Endothelial cell of umbilical vein (primary cell): ENCODE measurements around the gene NQO1. TPM values are rescaled to one million over a fixed set of nuclear protein-coding genes. Genes with fewer than 3 reads are reported as not detected.

Source experiments
- BruUV-seq: library from RNA; stranded (reverse); fragments of 400-500 nt; replicated peaks from 2 replicates; lab custom pipeline; 2021; lab: Mats Ljungman, UMichigan
- CTCF ChIA-PET: fragments of 300-600, 350-600 bp; sonication (Branson Sonifier 250); formaldehyde crosslinking; loops from one replicate; lab custom pipeline; 2021; ENCODE audit warnings: antibody characterized with exemption, inconsistent platforms; lab: Charles Lee
- POLR2A ChIA-PET: fragments of 300-600, 350-600 bp; sonication (Branson Sonifier 250); formaldehyde crosslinking; loops from one replicate; lab custom pipeline; 2021; ENCODE audit warnings: antibody characterized with exemption, inconsistent platforms; lab: Charles Lee
- DNase-seq: peaks from one replicate; pipeline ENCODE4 v3.0.0-alpha.2; 2011; ENCODE audit warnings: low read depth, low spot score
- FAIRE-seq: peaks from 2 replicates; lab custom pipeline; 2011; peaks lifted over from hg19 to GRCh38; lab: Jason Lieb, UNC
- H2AFZ ChIP-seq: 2 replicates; pipeline ENCODE4 v1.6.0; 2012; ENCODE audit warnings: low read depth, low read length, control low read depth, inconsistent platforms
- H3K27ac ChIP-seq: 2 replicates; pipeline ENCODE4 v1.5.1; 2011; ENCODE audit warnings: low read depth, mild to moderate bottlenecking, control low read depth, low read length, moderate library complexity; ENCODE audit not compliant: insufficient read depth
- H3K27me3 ChIP-seq, 2 experiments: 2 replicates each; pipeline versions ENCODE4 v1.6.0 to v1.6.1; 2011; ENCODE audit warnings: low read length in 2 of 2, mixed read lengths in 1 of 2; ENCODE audit not compliant: control insufficient read depth in 2 of 2, insufficient read depth in 2 of 2
- H3K36me3 ChIP-seq, 2 experiments: 2 replicates in 1 of 2; 3 replicates in 1 of 2; pipeline ENCODE4 v1.5.1; 2011; ENCODE audit warnings: low read length in 2 of 2, mild to moderate bottlenecking in 1 of 2, moderate library complexity in 1 of 2; ENCODE audit not compliant: control insufficient read depth in 2 of 2, insufficient read depth in 2 of 2; ENCODE audit errors: extremely low read depth in 1 of 2
- H3K4me1 ChIP-seq: 3 replicates; pipeline ENCODE4 v1.5.1; 2011; ENCODE audit warnings: mild to moderate bottlenecking, low read length; ENCODE audit not compliant: control insufficient read depth, insufficient read depth; ENCODE audit errors: extremely low read depth
- H3K4me2 ChIP-seq: 2 replicates; pipeline ENCODE4 v1.6.1; 2011; ENCODE audit warnings: low read length, control low read depth, mixed read lengths; ENCODE audit not compliant: insufficient read depth
- H3K4me3 ChIP-seq, 3 experiments: fragments of 200-600 bp in 1 of 3; sonication (generic), shearing (Covaris generic) in 1 of 3; replicated peaks in 1 of 3; 2 replicates each; pipeline ENCODE4 v1.5.1; 2011 to 2016; ENCODE audit warnings: control low read depth in 3 of 3, low read length in 3 of 3, mild to moderate bottlenecking in 2 of 3, inconsistent platforms in 1 of 3, low read depth in 1 of 3, moderate library complexity in 1 of 3; ENCODE audit not compliant: insufficient read depth in 1 of 3
- H3K79me2 ChIP-seq: 2 replicates; pipeline ENCODE4 v1.6.0; 2012; ENCODE audit warnings: low read length, inconsistent platforms; ENCODE audit not compliant: control insufficient read depth, insufficient read depth
- H3K9ac ChIP-seq: replicated peaks from 2 replicates; pipeline ENCODE3; 2011; ENCODE audit warnings: low read length, control low read depth; ENCODE audit not compliant: insufficient read depth; ENCODE audit errors: extremely low read depth
- H3K9me1 ChIP-seq: replicated peaks from 3 replicates; pipeline ENCODE4 v1.6.0; 2011; ENCODE audit warnings: mild to moderate bottlenecking, low read length; ENCODE audit not compliant: control insufficient read depth, insufficient read depth; ENCODE audit errors: extremely low read depth
- H3K9me3 ChIP-seq: replicated peaks from 2 replicates; pipeline ENCODE4 v1.5.1; 2012; ENCODE audit warnings: low read length, inconsistent platforms; ENCODE audit not compliant: control insufficient read depth, insufficient read depth
- H4K20me1 ChIP-seq: replicated peaks from 2 replicates; pipeline ENCODE3; 2011; ENCODE audit warnings: mild to moderate bottlenecking, low read length; ENCODE audit not compliant: control insufficient read depth, insufficient read depth; ENCODE audit errors: extremely low read depth
- FOS ChIP-seq: IDR thresholded peaks from 2 replicates; pipeline ENCODE4 v1.6.1; 2011; ENCODE audit warnings: mild to moderate bottlenecking, low read length, moderate library complexity, borderline replicate concordance; ENCODE audit not compliant: insufficient read depth
- GATA2 ChIP-seq: IDR thresholded peaks from 2 replicates; pipeline ENCODE4 v1.7.0; 2011; ENCODE audit warnings: low read depth, mild to moderate bottlenecking, moderate library complexity, mixed read lengths, low read length; ENCODE audit not compliant: insufficient read length, insufficient read depth
- JUN ChIP-seq: IDR thresholded peaks from 2 replicates; pipeline ENCODE4 v1.6.1; 2011; ENCODE audit warnings: borderline replicate concordance, low read depth; ENCODE audit not compliant: insufficient read length, insufficient read depth
- MAX ChIP-seq: IDR thresholded peaks from 2 replicates; pipeline ENCODE4 v1.6.1; 2011; ENCODE audit not compliant: insufficient read depth, insufficient read length
- MYC ChIP-seq: IDR thresholded peaks from one replicate; pipeline ENCODE4 v1.6.1; 2011; ENCODE audit warnings: mild to moderate bottlenecking, low read depth, low read length
- POLR2AphosphoS5 ChIP-seq: IDR thresholded peaks from 2 replicates; pipeline ENCODE4 v1.6.1; 2012; ENCODE audit warnings: low read depth, mild to moderate bottlenecking, control low read depth, low read length, moderate library complexity; ENCODE audit not compliant: insufficient read depth
- dilution Hi-C: fragments of 300-500 bp; cut with MboI; formaldehyde crosslinking; loops from one replicate; pipeline ENCODE4 v1.15.0; 2019; ENCODE audit warnings: low sequenced_read_pairs; ENCODE audit not compliant: extremely low pct_ligation_motif_present
- intact Hi-C: fragments of 100-400 bp; cut with micrococcal nuclease; formaldehyde crosslinking; loops from one replicate; pipeline ENCODE4 v1.10.0; 2022
- polyA plus RNA-seq, 4 experiments: library from polyadenylated mRNA; depleted of rRNA in 3 of 4; stranded (reverse) in 3 of 4; unstranded in 1 of 4; fragments of >200 nt; gene quantifications; 2 replicates each; pipeline versions ENCODE4 v1.2.1 to v1.2.3, GENCODE V29; 2011 to 2012; ENCODE audit warnings: missing spikeins in 1 of 4
- total RNA-seq: library from RNA; stranded (reverse); gene quantifications from 2 replicates; pipeline ENCODE4 v1.2.3, GENCODE V29; 2021
- TF ChIP-seq, protein P1 (sequence below), 2 donors: IDR thresholded peaks; 1 replicate in 1 of 2; 2 replicates in 1 of 2; pipeline ENCODE4 v1.5.1; 2011; ENCODE audit warnings: low read length in 2 of 2, mild to moderate bottlenecking in 2 of 2, moderate library complexity in 2 of 2, control low read depth in 1 of 2, inconsistent platforms in 1 of 2, low read depth in 1 of 2; ENCODE audit not compliant: insufficient read depth in 1 of 2; ENCODE audit errors: extremely low read depth in 1 of 2

The NQO1 gene
- total and polyA plus RNA-seq, 2 donors (not counting 3 experiments of a cell fraction or from before 2014, with no cell fraction given) = 257 to 345 TPM

DNA sequence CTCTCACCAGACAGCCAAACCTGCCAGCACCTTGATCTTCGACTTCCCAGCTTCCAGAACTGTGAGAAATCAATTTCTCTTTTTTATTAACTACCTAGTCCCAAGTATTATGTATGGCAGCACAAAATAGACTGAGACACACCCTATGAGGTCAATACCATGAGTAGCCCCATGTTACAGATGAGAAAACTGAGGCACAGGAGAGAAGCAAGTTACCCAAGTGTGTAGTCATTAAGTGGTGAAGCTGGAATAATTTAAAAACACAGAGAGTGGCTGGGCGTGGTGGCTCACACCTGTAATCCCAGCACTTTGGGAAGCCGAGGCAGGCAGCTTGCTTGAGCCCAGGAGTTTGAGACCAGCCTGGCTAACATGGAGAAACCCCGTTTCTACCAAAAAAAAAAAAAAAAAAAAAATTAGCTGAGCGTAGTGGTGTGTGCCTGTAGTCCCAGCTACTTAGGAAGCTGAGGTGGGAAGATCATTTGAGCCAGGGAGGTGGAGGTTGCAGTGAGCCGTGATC lies 4.9 kb downstream of the NQO1 start:
- Histone ChIP-seq H3K4me3 (no peak overlapping the region), H3K4me1 (peaks cover 24% of the 10 kb centered on the region), H4K20me1 (no peaks in the 10 kb centered on the region), H3K9me1 (no peaks in the 10 kb centered on the region), H3K27me3 (no peaks in the 10 kb centered on the region), H3K36me3 (peaks cover 9 to 29% of the 10 kb centered on the region in 2 experiments), H3K9me3 (no peaks in the 10 kb centered on the region), H2AFZ (no peak overlapping the region), H3K79me2 (peaks cover 65% of the 10 kb centered on the region), H3K4me2 (no peak overlapping the region), H3K9ac (no peak overlapping the region), H3K27ac (no peak overlapping the region)
- CTCF ChIA-PET = interaction anchor here (8.5 kb wide), 1 partner anchor 33 kb away, joined by 55 read pairs; the partner anchor contains the start of gene NOB1
- BruUV-seq = no TSS peak
- no peak for DNase-seq
- POLR2A ChIA-PET = interaction anchor here (0.9 kb wide), 1 partner anchor 16 kb away, joined by 4 read pairs; no protein-coding TSS in a partner anchor
- dilution Hi-C loops (no loop called here), intact Hi-C loops (no loop called here)
- no peak for FAIRE-seq
- no peak for TF ChIP-seq MAX
- TF ChIP-seq POLR2AphosphoS5 = no peak
- no peak for TF ChIP-seq GATA2
- TF ChIP-seq MYC = no peak
- TF ChIP-seq, protein P1, sequence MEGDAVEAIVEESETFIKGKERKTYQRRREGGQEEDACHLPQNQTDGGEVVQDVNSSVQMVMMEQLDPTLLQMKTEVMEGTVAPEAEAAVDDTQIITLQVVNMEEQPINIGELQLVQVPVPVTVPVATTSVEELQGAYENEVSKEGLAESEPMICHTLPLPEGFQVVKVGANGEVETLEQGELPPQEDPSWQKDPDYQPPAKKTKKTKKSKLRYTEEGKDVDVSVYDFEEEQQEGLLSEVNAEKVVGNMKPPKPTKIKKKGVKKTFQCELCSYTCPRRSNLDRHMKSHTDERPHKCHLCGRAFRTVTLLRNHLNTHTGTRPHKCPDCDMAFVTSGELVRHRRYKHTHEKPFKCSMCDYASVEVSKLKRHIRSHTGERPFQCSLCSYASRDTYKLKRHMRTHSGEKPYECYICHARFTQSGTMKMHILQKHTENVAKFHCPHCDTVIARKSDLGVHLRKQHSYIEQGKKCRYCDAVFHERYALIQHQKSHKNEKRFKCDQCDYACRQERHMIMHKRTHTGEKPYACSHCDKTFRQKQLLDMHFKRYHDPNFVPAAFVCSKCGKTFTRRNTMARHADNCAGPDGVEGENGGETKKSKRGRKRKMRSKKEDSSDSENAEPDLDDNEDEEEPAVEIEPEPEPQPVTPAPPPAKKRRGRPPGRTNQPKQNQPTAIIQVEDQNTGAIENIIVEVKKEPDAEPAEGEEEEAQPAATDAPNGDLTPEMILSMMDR (IDR thresholded peaks at IDR 0.05; ENCODE audit: extremely low read depth in 1 of 2, insufficient read depth in 1 of 2, low read depth in 1 of 2, low read length in 2 of 2) = no peak
- no peak for TF ChIP-seq JUN
- TF ChIP-seq FOS = no peak
